Hepatocyte (in vitro differentiated cells): ENCODE measurements around the gene FOXK1.

ENCODE experiments used
- EZH2 ChIP-seq: fragments of 200-600 bp; sonication (generic); IDR thresholded peaks from 2 replicates; pipeline ENCODE4 v1.6.1; 2016; ENCODE audit warnings: antibody characterized with exemption, mild to moderate bottlenecking, borderline replicate concordance
- EZH2phosphoT487 ChIP-seq: fragments of 200-600 bp; sonication (generic); IDR thresholded peaks from one replicate; pipeline ENCODE4 v1.6.1; 2018; ENCODE audit warnings: antibody characterized with exemption, mild to moderate bottlenecking, low read depth, moderate library complexity; ENCODE audit not compliant: unreplicated experiment, severe bottlenecking

DNA sequence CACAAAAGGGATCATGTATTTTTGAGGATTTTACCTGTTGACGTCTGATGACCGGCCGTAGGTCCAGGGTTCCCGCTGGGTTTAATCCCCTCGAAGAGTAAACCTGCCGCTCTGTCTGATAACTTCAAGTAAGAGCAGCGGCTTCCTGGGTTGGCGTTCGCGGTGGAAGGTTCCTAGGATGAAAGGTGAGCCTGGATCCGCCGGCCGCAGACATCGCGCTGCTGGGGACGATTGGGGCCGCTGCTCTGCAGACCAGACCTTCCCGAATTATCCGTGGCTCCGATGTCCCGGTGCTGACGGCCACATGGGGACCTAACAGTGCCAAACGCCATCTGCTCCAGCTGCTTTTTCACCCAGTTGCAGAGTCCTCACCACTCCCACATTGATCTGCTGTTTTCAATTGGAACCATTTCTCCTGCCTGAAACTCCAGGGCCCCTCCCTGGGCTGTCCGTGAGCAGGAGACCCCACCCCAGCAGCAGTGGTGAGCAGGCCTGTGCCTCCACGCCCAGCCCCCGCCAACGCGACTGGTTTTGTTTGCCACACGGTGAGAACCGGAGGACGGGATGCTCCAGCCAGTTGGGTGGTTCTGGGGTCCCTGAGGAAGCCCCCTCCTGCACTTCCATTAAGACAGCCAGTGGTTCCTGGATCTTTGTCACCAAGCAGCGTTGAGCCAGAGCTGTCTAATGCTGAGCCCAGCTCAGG, 81.1 kb downstream of the FOXK1 start:
- TF ChIP-seq EZH2 = no peak
- TF ChIP-seq EZH2phosphoT487 = no peak
